Nephron progenitor cell (in vitro differentiated cells): ENCODE data around the gene HOOK2.
"Not testable (repeated sequence)": the region's sequence is repeated elsewhere in the genome, so short reads cannot be mapped to it uniquely, and the experiment has no call there.

Source experiments
- DNase-seq: peaks from one replicate; pipeline ENCODE4 v3.0.0; 2021
- H3K27ac Mint-ChIP-seq: 2 replicates; pipeline ENCODE4 v1.8.0; 2021; ENCODE audit warnings: mild to moderate bottlenecking, moderate library complexity, mixed read lengths
- H3K27me3 Mint-ChIP-seq: 2 replicates; pipeline ENCODE4 v1.8.0; 2021; ENCODE audit warnings: mild to moderate bottlenecking, low read depth, mixed read lengths; ENCODE audit not compliant: poor library complexity
- H3K36me3 Mint-ChIP-seq: 2 replicates; pipeline ENCODE4 v1.8.0; 2021; ENCODE audit warnings: low read depth, mixed read lengths
- H3K4me1 Mint-ChIP-seq: 2 replicates; pipeline ENCODE4 v1.8.0; 2021; ENCODE audit warnings: mixed read lengths
- H3K4me3 Mint-ChIP-seq: 2 replicates; pipeline ENCODE4 v1.8.0; 2021; ENCODE audit warnings: mild to moderate bottlenecking, moderate library complexity, mixed read lengths
- H3K9me3 Mint-ChIP-seq: 2 replicates; pipeline ENCODE4 v1.8.0; 2021; ENCODE audit warnings: mild to moderate bottlenecking, moderate library complexity, mixed read lengths
- CTCF ChIP-seq: fragments of 200-600 bp; sonication (generic); IDR thresholded peaks from 2 replicates; pipeline ENCODE4 v1.5.0; 2021; ENCODE audit warnings: antibody characterized with exemption

The HOOK2 gene

GRCh38 chr19:12715102-12715501, 60.2 kb downstream of the HOOK2 start:
- Mint-ChIP-seq H3K9me3 (peaks cover 10% of the 10 kb centered on the region), H3K36me3 (peaks cover 75% of the 10 kb centered on the region), H3K4me3 (no peak overlapping the region), H3K27ac (no peak overlapping the region), H3K27me3 (no peaks in the 10 kb centered on the region), H3K4me1 (peaks cover 5% of the 10 kb centered on the region)
- no peak for DNase-seq
- TF ChIP-seq CTCF: no peak

DNA sequence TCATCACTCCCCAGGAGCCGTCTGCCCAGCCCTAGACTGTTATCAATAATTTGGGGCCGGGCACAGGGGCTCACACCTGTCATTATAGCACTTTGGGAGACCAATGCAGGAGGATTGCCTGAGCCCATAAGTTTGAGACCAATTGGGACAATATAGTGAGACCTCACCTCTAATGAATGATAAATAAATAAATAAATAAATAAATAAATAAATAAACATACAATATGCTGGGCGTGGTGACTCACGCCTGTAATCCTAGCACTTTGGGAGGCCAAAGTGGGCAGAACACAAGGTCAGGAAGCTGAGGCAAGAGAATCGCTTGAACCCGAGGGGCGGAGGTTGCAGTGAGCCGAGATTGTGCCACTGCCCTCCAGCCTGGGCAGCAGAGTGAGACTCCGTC, 62.0 kb downstream of the HOOK2 start:
- H3K27me3 Mint-ChIP-seq, H3K4me1 Mint-ChIP-seq, DNase-seq, H3K27ac Mint-ChIP-seq, H3K4me3 Mint-ChIP-seq: not testable (repeated sequence)
- H3K36me3 Mint-ChIP-seq: peaks cover 79% of the 10 kb centered on the region
- H3K9me3 Mint-ChIP-seq: peaks cover 10% of the 10 kb centered on the region
